Upper lobe of right lung (tissue), 1 donor: Measurements from ENCODE around the gene SERPINE2. TPM values are rescaled to one million over a fixed set of nuclear protein-coding genes. Genes with fewer than 3 reads are reported as not detected.
"Not testable (repeated sequence)": the region's sequence is repeated elsewhere in the genome, so short reads cannot be mapped to it uniquely, and the experiment has no call there.

Experiments
- ATAC-seq: fragments of 200-7000 bp; cut with Tn5 transposase; one replicate; pipeline ENCODE4 v1.9.1; 2020; ENCODE audit warnings: mild to moderate bottlenecking, moderate library complexity
- DNase-seq: peaks from one replicate; pipeline ENCODE4 v3.0.0-alpha.2; 2020
- H3K27ac ChIP-seq: fragments of 200-600 bp; one replicate; pipeline ENCODE4 v1.8.0; 2022
- H3K27me3 ChIP-seq: fragments of 200-600 bp; one replicate; pipeline ENCODE4 v1.8.0; 2022; ENCODE audit warnings: mild to moderate bottlenecking
- H3K36me3 ChIP-seq: fragments of 200-600 bp; one replicate; pipeline ENCODE4 v1.8.0; 2022
- H3K4me1 ChIP-seq: fragments of 200-600 bp; one replicate; pipeline ENCODE4 v1.8.0; 2022
- H3K4me3 ChIP-seq: fragments of 200-600 bp; one replicate; pipeline ENCODE4 v1.8.0; 2022; ENCODE audit warnings: mild to moderate bottlenecking
- H3K9me3 ChIP-seq: fragments of 200-600 bp; one replicate; pipeline ENCODE4 v1.8.0; 2022
- intact Hi-C: fragments of 100-400 bp; cut with DNase I; formaldehyde crosslinking; loops from one replicate; pipeline ENCODE4 v1.11.0; 2022
- total RNA-seq: library from RNA; stranded (reverse); fragmentation: NEBNext Ultra II Directional; extraction: Animal tissue kit (Norgen Biotek cat#: 25700); gene quantifications from one replicate; pipeline ENCODE4 v1.2.1, GENCODE V29; 2021
- TF ChIP-seq, protein P1 (sequence below): fragments of 200-600 bp; IDR thresholded peaks from one replicate; pipeline ENCODE4 v1.8.0; 2022; ENCODE audit warnings: antibody characterized with exemption
- donor health status: DM: no; HTN: yes; CAD: no; lungs with severe emphysema.

The SERPINE2 gene
- total RNA-seq, 1 donor from 2014 or later: 7.3 TPM

DNA sequence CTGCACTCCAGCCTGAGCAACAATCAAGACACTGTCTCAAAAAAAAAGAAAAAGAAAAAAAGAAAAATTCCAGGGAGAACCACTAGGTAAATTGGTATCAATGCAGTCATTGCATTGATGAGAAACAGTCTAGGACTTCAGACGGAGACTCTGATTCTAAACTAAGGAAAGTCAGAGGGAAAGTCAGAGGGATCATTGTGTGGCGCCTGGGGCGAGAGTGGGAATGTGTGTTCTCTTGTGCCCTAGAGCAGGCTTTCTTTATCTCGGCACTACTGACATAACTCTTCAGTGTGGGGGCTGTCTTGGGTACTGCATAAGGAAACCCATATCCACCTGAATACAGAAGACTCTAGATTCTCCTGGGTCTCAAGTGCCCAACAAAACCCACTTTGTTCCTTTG, 24.8 kb downstream of the SERPINE2 start:
- Histone ChIP-seq H3K27me3 (no peaks in the 10 kb centered on the region), H3K9me3 (no peaks in the 10 kb centered on the region), H3K4me1 (no peaks in the 10 kb centered on the region), H3K36me3 (no peaks in the 10 kb centered on the region), H3K27ac (no peak overlapping the region), H3K4me3 (no peak overlapping the region)
- TF ChIP-seq, protein P1, sequence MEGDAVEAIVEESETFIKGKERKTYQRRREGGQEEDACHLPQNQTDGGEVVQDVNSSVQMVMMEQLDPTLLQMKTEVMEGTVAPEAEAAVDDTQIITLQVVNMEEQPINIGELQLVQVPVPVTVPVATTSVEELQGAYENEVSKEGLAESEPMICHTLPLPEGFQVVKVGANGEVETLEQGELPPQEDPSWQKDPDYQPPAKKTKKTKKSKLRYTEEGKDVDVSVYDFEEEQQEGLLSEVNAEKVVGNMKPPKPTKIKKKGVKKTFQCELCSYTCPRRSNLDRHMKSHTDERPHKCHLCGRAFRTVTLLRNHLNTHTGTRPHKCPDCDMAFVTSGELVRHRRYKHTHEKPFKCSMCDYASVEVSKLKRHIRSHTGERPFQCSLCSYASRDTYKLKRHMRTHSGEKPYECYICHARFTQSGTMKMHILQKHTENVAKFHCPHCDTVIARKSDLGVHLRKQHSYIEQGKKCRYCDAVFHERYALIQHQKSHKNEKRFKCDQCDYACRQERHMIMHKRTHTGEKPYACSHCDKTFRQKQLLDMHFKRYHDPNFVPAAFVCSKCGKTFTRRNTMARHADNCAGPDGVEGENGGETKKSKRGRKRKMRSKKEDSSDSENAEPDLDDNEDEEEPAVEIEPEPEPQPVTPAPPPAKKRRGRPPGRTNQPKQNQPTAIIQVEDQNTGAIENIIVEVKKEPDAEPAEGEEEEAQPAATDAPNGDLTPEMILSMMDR: no peak
- intact Hi-C loops: no loop called here
- DNase-seq: no peak
- no peak for ATAC-seq

DNA sequence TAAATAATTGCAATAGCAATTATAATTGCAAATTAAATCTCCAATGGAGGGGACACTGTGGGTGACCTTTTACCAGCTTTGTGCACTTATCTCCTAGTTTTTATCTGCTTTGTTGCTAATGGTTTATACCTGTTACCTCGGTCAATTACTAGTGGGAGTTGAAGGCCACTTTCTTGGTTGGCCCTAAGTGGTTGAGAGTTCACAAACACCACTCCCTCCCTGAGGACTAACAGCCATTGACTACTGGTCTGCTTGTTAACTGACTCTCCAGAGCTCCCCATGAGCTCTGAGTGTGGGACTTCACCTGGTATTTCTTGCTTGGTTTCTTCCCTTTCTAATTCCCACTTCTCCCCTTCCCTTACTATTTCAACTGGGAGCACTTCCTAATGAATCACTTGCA, 27.2 kb downstream of the SERPINE2 start:
- H3K27ac ChIP-seq: no peak overlapping the region
- no peaks in the 10 kb centered on the region for H3K9me3 ChIP-seq
- ATAC-seq (no peak), DNase-seq (no peak)
- intact Hi-C loops: no loop called here
- H3K36me3 ChIP-seq: no peaks in the 10 kb centered on the region
- no peaks in the 10 kb centered on the region for H3K27me3 ChIP-seq
- no peaks in the 10 kb centered on the region for H3K4me1 ChIP-seq
- TF ChIP-seq, protein P1: no peak
- H3K4me3 ChIP-seq: no peak overlapping the region

DNA sequence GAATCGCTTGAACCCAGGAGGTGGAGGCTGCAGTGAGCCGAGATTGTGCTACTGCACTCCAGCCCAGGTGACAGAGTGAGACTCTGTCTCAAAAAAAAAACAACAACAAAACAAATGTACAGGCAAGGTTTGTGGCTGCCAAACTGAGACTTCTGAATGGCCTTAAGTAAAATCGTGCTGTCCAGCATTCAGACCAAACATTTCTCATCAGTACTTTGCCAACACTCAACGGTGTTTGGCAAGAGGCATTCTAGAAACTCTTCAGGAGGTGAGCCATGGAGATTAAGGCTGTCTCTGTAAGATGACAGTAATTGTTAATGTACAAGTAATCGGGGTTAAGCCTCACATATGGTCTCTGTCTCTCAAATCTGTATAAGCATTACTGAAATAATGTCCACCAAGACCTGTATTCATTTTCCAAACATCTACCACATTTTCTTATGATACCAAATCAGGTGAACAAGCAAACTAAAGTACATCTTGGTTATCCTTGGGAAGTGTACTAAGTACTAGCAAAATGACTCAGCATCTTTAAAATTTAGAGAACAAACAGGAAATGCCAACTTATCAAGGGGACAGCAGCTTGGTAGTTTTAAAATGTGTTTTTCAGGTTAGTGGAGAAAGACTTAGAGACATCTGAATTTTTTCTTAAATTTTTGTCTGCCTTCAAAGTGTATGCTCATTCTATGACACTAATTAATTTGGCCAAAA, 29.3 kb downstream of the SERPINE2 start:
- DNase-seq: no peak
- Histone ChIP-seq H3K4me1 (no peaks in the 10 kb centered on the region), H3K27ac (no peak overlapping the region), H3K4me3 (no peak overlapping the region), H3K36me3 (no peaks in the 10 kb centered on the region), H3K9me3 (no peaks in the 10 kb centered on the region), H3K27me3 (no peaks in the 10 kb centered on the region)
- TF ChIP-seq, protein P1: no peak
- intact Hi-C loops: no loop called here
- no peak for ATAC-seq

DNA sequence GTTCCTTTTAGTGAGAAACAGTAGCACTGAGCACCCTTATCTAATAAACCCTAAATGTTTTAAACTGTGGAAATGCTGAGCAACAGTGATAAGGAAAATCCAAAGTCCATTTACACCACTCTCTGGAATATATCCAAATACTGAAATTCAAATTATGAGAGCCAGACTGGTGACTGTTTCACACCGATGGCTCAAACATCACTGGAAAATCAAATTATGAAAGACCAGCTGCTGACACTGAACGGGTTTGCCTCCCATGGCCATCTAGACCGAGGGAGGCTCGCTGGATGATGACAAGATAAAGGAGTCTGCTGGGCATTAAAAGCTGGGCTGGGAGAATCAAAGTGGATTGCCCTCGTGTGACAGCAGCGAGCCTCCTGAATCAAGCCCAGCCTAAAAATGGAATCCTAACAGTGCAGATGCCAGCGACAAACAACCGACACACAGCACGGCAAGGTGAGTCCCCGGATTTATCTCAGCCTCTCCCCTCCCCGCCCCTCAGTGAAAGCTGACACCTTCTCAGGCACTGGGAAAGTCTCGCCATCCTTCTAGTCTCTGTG, 30.3 kb downstream of the SERPINE2 start:
- intact Hi-C loops: no loop called here
- no peaks in the 10 kb centered on the region for H3K9me3 ChIP-seq
- H3K4me3 ChIP-seq: no peak overlapping the region
- no peak overlapping the region for H3K27ac ChIP-seq
- no peaks in the 10 kb centered on the region for H3K4me1 ChIP-seq
- DNase-seq (no peak), ATAC-seq (no peak)
- TF ChIP-seq, protein P1: no peak
- no peaks in the 10 kb centered on the region for H3K36me3 ChIP-seq
- H3K27me3 ChIP-seq: no peaks in the 10 kb centered on the region

DNA sequence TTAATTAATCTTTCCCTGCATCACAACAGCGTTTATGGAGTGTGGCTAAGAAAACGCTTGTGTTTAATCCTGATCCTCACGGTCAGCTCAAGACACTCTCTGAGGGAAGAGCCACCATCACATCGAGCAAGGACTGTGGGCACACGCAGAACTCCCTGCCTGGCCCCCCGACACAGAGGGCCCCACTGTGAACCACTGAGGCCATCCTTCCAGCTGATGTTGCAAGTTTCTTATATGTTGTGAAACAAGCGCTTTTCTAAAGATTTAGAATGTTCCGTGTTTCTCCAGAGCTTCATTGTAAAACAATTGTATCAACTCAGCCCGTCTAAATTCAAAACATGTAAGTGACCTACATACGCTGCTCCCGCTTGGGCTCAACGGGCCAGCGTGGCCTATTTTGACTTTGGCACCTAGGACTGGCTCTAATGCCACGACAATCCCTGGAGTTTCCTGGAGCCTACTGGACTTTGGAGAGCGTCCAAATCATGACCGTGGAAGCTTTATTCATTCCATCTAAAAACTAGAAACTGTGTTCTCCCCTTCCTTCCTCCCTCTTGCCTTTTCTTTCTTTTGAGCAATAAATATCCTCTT, 34.9 kb downstream of the SERPINE2 start:
- no peak for DNase-seq
- H3K36me3 ChIP-seq: no peaks in the 10 kb centered on the region
- intact Hi-C loops: no loop called here

DNA sequence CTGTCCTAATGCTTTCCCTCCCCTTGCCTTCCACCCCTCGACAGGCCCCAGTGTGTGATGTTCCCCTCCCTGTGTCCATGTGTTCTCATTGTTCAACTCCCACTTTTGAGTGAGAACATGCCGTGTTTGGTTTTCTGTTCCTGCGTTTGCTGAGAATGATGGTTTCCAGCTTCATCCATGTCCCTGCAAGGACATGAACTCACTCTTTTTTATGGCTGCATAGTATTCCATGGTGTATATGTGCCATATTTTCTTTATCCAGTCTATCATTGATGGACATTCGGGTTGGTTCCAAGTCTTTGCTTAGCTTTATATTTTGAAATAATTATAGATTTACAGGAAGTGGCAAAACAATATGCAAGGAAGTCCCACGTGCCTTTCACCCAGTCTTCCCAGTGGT, 38.4 kb downstream of the SERPINE2 start:
- DNase-seq, ATAC-seq, H3K9me3 ChIP-seq, intact Hi-C loops, H3K36me3 ChIP-seq, H3K4me3 ChIP-seq, H3K4me1 ChIP-seq, H3K27me3 ChIP-seq, H3K27ac ChIP-seq: not testable (repeated sequence)

More for the DNA sequence above, 34.9 kb downstream of the SERPINE2 start:
- Histone ChIP-seq H3K27ac (no peak overlapping the region), H3K9me3 (no peaks in the 10 kb centered on the region), H3K4me1 (no peaks in the 10 kb centered on the region), H3K27me3 (no peaks in the 10 kb centered on the region), H3K4me3 (no peak overlapping the region)
- TF ChIP-seq, protein P1: no peak
- ATAC-seq: no peak
